ENCODE data around the gene PCGF3.

DNA sequence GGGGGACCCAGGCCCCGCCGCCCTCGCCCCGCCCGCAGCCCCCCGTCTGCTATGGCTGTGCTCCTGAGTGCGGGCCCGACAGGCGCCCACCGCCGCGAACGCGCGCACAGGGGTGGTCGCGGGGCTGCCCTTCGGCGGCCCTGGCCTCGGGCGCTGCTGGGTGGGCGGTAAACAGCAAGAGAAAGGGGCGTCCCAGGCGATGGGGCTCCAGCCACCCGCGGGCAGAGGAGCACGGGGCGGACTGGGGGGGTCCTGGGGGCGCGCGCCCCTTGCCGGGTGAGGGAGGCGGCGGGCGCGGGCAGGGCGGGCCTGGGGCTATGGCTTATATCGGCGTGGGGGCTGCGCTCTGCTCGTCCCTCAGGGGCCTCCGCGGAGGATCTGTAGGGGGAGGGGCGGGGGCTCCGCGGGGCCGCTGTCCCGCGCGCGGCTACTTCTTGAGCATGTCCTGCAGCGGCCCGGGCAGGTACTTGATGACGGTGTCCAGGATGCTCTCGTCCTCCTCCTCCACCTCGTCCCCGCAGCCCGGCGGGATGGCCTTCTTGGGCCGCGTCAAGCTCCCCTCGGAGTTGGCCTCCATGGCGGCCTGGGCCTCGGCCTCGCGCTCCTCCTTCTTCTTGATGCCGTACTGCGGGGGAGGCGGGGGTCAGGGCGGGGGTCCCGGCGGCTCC, 80.6 kb downstream of the PCGF3 start:
- TF ChIP-seq, protein P1, sequence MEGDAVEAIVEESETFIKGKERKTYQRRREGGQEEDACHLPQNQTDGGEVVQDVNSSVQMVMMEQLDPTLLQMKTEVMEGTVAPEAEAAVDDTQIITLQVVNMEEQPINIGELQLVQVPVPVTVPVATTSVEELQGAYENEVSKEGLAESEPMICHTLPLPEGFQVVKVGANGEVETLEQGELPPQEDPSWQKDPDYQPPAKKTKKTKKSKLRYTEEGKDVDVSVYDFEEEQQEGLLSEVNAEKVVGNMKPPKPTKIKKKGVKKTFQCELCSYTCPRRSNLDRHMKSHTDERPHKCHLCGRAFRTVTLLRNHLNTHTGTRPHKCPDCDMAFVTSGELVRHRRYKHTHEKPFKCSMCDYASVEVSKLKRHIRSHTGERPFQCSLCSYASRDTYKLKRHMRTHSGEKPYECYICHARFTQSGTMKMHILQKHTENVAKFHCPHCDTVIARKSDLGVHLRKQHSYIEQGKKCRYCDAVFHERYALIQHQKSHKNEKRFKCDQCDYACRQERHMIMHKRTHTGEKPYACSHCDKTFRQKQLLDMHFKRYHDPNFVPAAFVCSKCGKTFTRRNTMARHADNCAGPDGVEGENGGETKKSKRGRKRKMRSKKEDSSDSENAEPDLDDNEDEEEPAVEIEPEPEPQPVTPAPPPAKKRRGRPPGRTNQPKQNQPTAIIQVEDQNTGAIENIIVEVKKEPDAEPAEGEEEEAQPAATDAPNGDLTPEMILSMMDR (conservative IDR thresholded peaks at IDR 0.05 in 1 of 2, IDR thresholded peaks at IDR 0.05 in 1 of 2; ENCODE audit: extremely low read depth in 1 of 2, insufficient read depth in 1 of 2, low read depth in 1 of 2, low read length in 2 of 2): no peak
- TF ChIP-seq EZH2 (IDR thresholded peaks at IDR 0.05; ENCODE audit: borderline replicate concordance, low read length): no peak
